Esophagus muscularis mucosa (tissue), 3 donors: Measurements from ENCODE around the gene ZFYVE1.
"Not testable (repeated sequence)": the region's sequence is repeated elsewhere in the genome, so short reads cannot be mapped to it uniquely, and the experiment has no call there.

Experiments
- CTCF ChIP-seq, 3 experiments: fragments of 200-600 bp in 2 of 3; fragments of 450-650 bp in 1 of 3; sonication (generic) in 2 of 3; IDR thresholded peaks; one replicate each; pipeline ENCODE4 v1.5.1; 2017 to 2019; ENCODE audit warnings: antibody characterized with exemption in 3 of 3, mild to moderate bottlenecking in 2 of 3, moderate library complexity in 1 of 3
- EP300 ChIP-seq: sonication (generic); formaldehyde crosslinking; IDR thresholded peaks from one replicate; pipeline ENCODE4 v1.6.1; 2017; ENCODE audit warnings: antibody characterized with exemption

- TF ChIP-seq CTCF (IDR thresholded peaks at IDR 0.05); EP300: not testable (repeated sequence)
Observed at GRCh38 chr14:73016011-73016410, 10.9 kb downstream of the ZFYVE1 start.
